Prostate gland (tissue), 2 donors: ENCODE results near the gene KCNMB3. TPM values are rescaled to one million over a fixed set of nuclear protein-coding genes. Genes with fewer than 3 reads are reported as not detected.

Experiments used
- DNase-seq: peaks from one replicate; pipeline ENCODE4 v3.0.0-alpha.2; 2019; ENCODE audit warnings: low spot score
- H3K27ac ChIP-seq, 2 donors: fragments of 200-600 bp; sonication (generic); 2 replicates each; pipeline ENCODE4 v1.5.1; 2017 to 2019
- H3K27me3 ChIP-seq: fragments of 200-600 bp; sonication (generic); replicated peaks from 2 replicates; pipeline ENCODE4 v1.5.1; 2019; ENCODE audit not compliant: insufficient read depth
- H3K36me3 ChIP-seq, 2 donors: fragments of 200-600 bp; sonication (generic); 1 replicate in 1 of 2; 2 replicates in 1 of 2; pipeline versions ENCODE4 v1.5.1 to v1.8.1; 2017 to 2019
- H3K4me1 ChIP-seq: fragments of 200-600 bp; sonication (generic); replicated peaks from 2 replicates; pipeline ENCODE4 v1.5.1; 2019
- H3K4me3 ChIP-seq, 2 donors: fragments of 200-600 bp; sonication (generic); 2 replicates each; pipeline ENCODE4 v1.5.1; 2017 to 2019
- H3K9me3 ChIP-seq: fragments of 200-600 bp; sonication (generic); 2 replicates; pipeline ENCODE4 v1.5.1; 2017
- CTCF ChIP-seq, 4 experiments: fragments of 200-600 bp in 2 of 4; fragments of 450-650 bp in 2 of 4; sonication (generic) in 2 of 4; IDR thresholded peaks; 1 replicate in 3 of 4; 2 replicates in 1 of 4; pipeline ENCODE4 v1.5.1; 2016 to 2019; ENCODE audit warnings: antibody characterized with exemption in 4 of 4, mild to moderate bottlenecking in 2 of 4, moderate library complexity in 2 of 4
- POLR2A ChIP-seq: fragments of 450-650 bp; IDR thresholded peaks from one replicate; pipeline ENCODE4 v1.6.1; 2016; ENCODE audit warnings: antibody characterized with exemption, mild to moderate bottlenecking
- POLR2AphosphoS5 ChIP-seq: sonication (generic); formaldehyde crosslinking; IDR thresholded peaks from one replicate; pipeline ENCODE4 v1.6.1; 2017; ENCODE audit warnings: antibody characterized with exemption
- WGBS: methylation state at CpG from one replicate; pipeline ENCODE4 v1.1.5; 2018; 5-methylcytosine and 5-hydroxymethylcytosine counted together
- intact Hi-C: fragments of 100-400 bp; cut with DNase I; formaldehyde crosslinking; loops from one replicate; pipeline ENCODE4 v1.14.2; 2022
- total RNA-seq, 2 donors: library from RNA; depleted of rRNA; stranded (reverse); fragments of >200 nt; gene quantifications; one replicate each; pipeline ENCODE4 v1.1.0, GENCODE V29; 2016

The KCNMB3 gene
- total RNA-seq, 2 donors from 2014 or later, result 2.0 to 4.7 TPM

DNA sequence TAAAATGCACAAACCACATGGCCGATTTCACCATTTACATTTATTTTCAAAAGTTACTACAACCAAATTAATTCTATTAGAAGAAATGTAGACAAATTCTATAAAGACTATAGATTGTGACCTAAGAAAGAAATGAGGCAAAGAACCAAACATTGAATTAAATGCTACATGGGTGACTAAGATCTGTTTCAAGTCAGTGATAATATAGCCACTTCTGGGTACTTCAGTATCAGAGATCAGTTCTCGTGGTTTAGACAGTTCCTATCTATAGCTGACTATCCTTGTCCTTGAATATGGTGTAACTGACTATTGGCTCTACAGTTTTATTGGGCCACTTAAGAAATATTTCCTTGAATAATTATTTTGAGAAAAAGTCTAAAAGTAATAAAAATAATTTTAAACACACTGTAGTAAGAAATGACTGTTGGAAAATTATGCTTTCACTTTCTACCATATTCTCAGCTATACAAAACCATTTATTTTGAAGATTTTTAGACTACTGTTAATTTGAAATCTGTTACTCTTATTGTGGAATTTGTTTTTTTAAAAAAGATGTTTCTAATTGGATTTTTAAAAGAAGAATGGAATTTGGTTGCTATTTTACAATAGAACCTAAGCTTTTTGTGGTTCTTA, 14.1 kb downstream of the KCNMB3 start:
- no peak for DNase-seq
- intact Hi-C loops, result no loop called here
- H3K4me1 ChIP-seq, result no peaks in the 10 kb centered on the region
- H3K27me3 ChIP-seq, result no peaks in the 10 kb centered on the region
- H3K36me3 ChIP-seq, result no peaks in the 10 kb centered on the region
- H3K27ac ChIP-seq, result no peak overlapping the region
- no peak for TF ChIP-seq POLR2AphosphoS5
- no peak for TF ChIP-seq CTCF (IDR thresholded peaks at IDR 0.05)
- TF ChIP-seq POLR2A, result no peak
- H3K9me3 ChIP-seq, result no peaks in the 10 kb centered on the region
- 94% methylated on average over 2 of the region's 2 CpGs for WGBS
- H3K4me3 ChIP-seq, result no peak overlapping the region

- no peak for DNase-seq
- H3K27me3 ChIP-seq, result no peaks in the 10 kb centered on the region
- no peaks in the 10 kb centered on the region for H3K36me3 ChIP-seq
- 90% methylated on average over 4 of the region's 4 CpGs for WGBS
- H3K9me3 ChIP-seq, result no peaks in the 10 kb centered on the region
- TF ChIP-seq POLR2A, result no peak
- TF ChIP-seq CTCF (IDR thresholded peaks at IDR 0.05), result no peak
- no peak for TF ChIP-seq POLR2AphosphoS5
- H3K27ac ChIP-seq, result no peak overlapping the region
- H3K4me3 ChIP-seq, result no peak overlapping the region
- intact Hi-C loops, result no loop called here
- no peaks in the 10 kb centered on the region for H3K4me1 ChIP-seq
Measured at GRCh38 chr3:179234199-179234598, 16.7 kb downstream of the KCNMB3 start.

DNA sequence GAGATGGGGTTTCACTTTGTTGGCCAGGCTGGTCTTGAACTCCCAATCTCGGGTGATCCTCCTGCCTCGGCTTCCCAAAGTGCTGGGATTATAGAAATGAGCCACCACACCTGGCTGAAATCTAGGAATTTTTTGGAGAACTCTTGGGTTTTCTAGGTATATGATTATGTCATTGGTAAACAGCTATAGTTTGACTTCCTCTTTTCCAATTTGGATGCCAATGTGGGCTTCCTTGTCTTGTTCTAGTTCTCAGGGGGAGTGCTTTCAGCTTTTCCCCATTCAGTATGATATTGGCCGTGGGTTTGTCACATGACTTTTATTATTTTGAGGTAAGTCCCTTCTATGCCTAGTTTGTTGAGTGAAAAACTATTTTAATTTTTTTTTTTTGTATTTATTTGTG, 17.9 kb downstream of the KCNMB3 start:
- no peaks in the 10 kb centered on the region for H3K36me3 ChIP-seq
- WGBS, result 99% methylated on average over 3 of the region's 3 CpGs
- no peak for TF ChIP-seq POLR2AphosphoS5
- H3K4me3 ChIP-seq, result no peak overlapping the region
- intact Hi-C loops, result no loop called here
- no peaks in the 10 kb centered on the region for H3K9me3 ChIP-seq
- no peaks in the 10 kb centered on the region for H3K4me1 ChIP-seq
- H3K27me3 ChIP-seq, result no peaks in the 10 kb centered on the region
- no peak for DNase-seq
- H3K27ac ChIP-seq, result no peak overlapping the region

- Histone ChIP-seq H3K36me3 (no peaks in the 10 kb centered on the region), H3K4me3 (no peak overlapping the region), H3K4me1 (no peaks in the 10 kb centered on the region), H3K27me3 (no peaks in the 10 kb centered on the region), H3K9me3 (no peaks in the 10 kb centered on the region), H3K27ac (no peak overlapping the region)
- intact Hi-C loops, result no loop called here
- TF ChIP-seq POLR2A, result no peak
- TF ChIP-seq CTCF (IDR thresholded peaks at IDR 0.05), result no peak
- no peak for TF ChIP-seq POLR2AphosphoS5
- 80% methylated on average over 5 of the region's 5 CpGs for WGBS
- no peak for DNase-seq
Measured at GRCh38 chr3:179229177-179229576, 21.7 kb downstream of the KCNMB3 start.

GRCh38 chr3:179227349-179227748, 23.6 kb downstream of the KCNMB3 start:
- Histone ChIP-seq H3K27me3 (no peaks in the 10 kb centered on the region), H3K36me3 (no peaks in the 10 kb centered on the region), H3K27ac (no peak overlapping the region), H3K4me1 (no peaks in the 10 kb centered on the region), H3K9me3 (no peaks in the 10 kb centered on the region), H3K4me3 (no peak overlapping the region)
- 89% methylated on average over 3 of the region's 3 CpGs for WGBS
- intact Hi-C loops, result no loop called here
- no peak for DNase-seq
- no peak for TF ChIP-seq POLR2A

- no peaks in the 10 kb centered on the region for H3K36me3 ChIP-seq
- intact Hi-C loops, result no loop called here
Measured at GRCh38 chr3:179224584-179224983, 26.3 kb downstream of the KCNMB3 start.

More at GRCh38 chr3:179224584-179224983, 26.3 kb downstream of the KCNMB3 start:
- H3K4me3 ChIP-seq, result no peak overlapping the region
- TF ChIP-seq CTCF (IDR thresholded peaks at IDR 0.05) (no peak), POLR2A (no peak)
- WGBS, result 90% methylated on average over 1 of the region's 1 CpG
- H3K9me3 ChIP-seq, result no peaks in the 10 kb centered on the region
- no peak for DNase-seq
- no peaks in the 10 kb centered on the region for H3K4me1 ChIP-seq
- H3K27ac ChIP-seq, result no peak overlapping the region
- H3K27me3 ChIP-seq, result no peaks in the 10 kb centered on the region
